DND-41 (cell line): Measurements from ENCODE around the gene WDR46.
"Not testable (repeated sequence)": the region's sequence is repeated elsewhere in the genome, so short reads cannot be mapped to it uniquely, and the experiment has no call there.

Experiments used
- ATAC-seq: fragments of 200-7000 bp; cut with Tn5 transposase; 3 replicates; pipeline ENCODE4 v1.9.1; 2021; ENCODE audit warnings: low read depth; ENCODE audit not compliant: insufficient read depth
- DNase-seq: peaks from one replicate; pipeline ENCODE4 v3.0.0-alpha.2; 2020
- H2AFZ ChIP-seq: 2 replicates; pipeline ENCODE4 v1.6.0; 2012; ENCODE audit warnings: low read depth, low read length
- H3K27ac ChIP-seq: 2 replicates; pipeline ENCODE4 v1.5.1; 2012; ENCODE audit warnings: low read length, inconsistent platforms
- H3K27me3 ChIP-seq: fragments of 200-600 bp; sonication (generic); 2 replicates; pipeline ENCODE4 v1.6.0; 2012; ENCODE audit warnings: low read length, mild to moderate bottlenecking, inconsistent platforms; ENCODE audit not compliant: insufficient read depth, poor library complexity
- H3K36me3 ChIP-seq: 2 replicates; pipeline ENCODE4 v1.5.1; 2012; ENCODE audit warnings: low read length, inconsistent platforms; ENCODE audit not compliant: insufficient read depth
- H3K4me1 ChIP-seq: 2 replicates; pipeline ENCODE4 v1.5.1; 2012; ENCODE audit warnings: mild to moderate bottlenecking, low read length; ENCODE audit not compliant: insufficient read depth
- H3K4me2 ChIP-seq: 2 replicates; pipeline ENCODE4 v1.6.0; 2012; ENCODE audit warnings: mild to moderate bottlenecking, moderate library complexity, low read length, inconsistent platforms; ENCODE audit not compliant: insufficient read depth
- H3K4me3 ChIP-seq, 2 experiments: fragments of 200-600 bp in 1 of 2; shearing (Covaris generic) in 1 of 2; 2 replicates each; pipeline ENCODE4 v1.5.1; 2012 to 2016; ENCODE audit warnings: inconsistent platforms in 2 of 2, low read length in 2 of 2, mild to moderate bottlenecking in 2 of 2, low read depth in 1 of 2, moderate library complexity in 1 of 2
- H3K79me2 ChIP-seq: 2 replicates; pipeline ENCODE4 v1.6.0; 2012; ENCODE audit warnings: low read length, inconsistent platforms; ENCODE audit not compliant: insufficient read depth
- H3K9ac ChIP-seq: 2 replicates; pipeline ENCODE4 v1.6.0; 2012; ENCODE audit warnings: low read depth, mild to moderate bottlenecking, inconsistent platforms, low read length, moderate library complexity
- H3K9me3 ChIP-seq: 2 replicates; pipeline ENCODE4 v1.5.1; 2012; ENCODE audit warnings: low read length, moderate library complexity, mild to moderate bottlenecking, inconsistent platforms; ENCODE audit not compliant: insufficient read depth, severe bottlenecking
- H4K20me1 ChIP-seq: 2 replicates; pipeline ENCODE4 v1.6.0; 2012; ENCODE audit warnings: low read length; ENCODE audit not compliant: insufficient read depth
- CTCF ChIP-seq: IDR thresholded peaks from 2 replicates; pipeline ENCODE4 v1.5.1; 2012; ENCODE audit warnings: borderline replicate concordance, low read length, moderate library complexity, mild to moderate bottlenecking; ENCODE audit not compliant: poor library complexity, severe bottlenecking; ENCODE audit errors: extremely low read depth
- EZH2 ChIP-seq: IDR thresholded peaks from 3 replicates; pipeline ENCODE4 v1.6.1; 2012; ENCODE audit warnings: borderline replicate concordance, low read depth, mild to moderate bottlenecking, moderate library complexity, low read length, inconsistent platforms; ENCODE audit not compliant: severe bottlenecking

WDR46 gene

GRCh38 chr6:33271117-33271467 lies 17.9 kb downstream of the WDR46 start:
- Histone ChIP-seq H3K79me2 (peaks cover 72% of the 10 kb centered on the region), H2AFZ (peak overlapping the region; percentile 82), H3K9ac (peak overlapping the region; percentile 85), H4K20me1 (peaks cover 35% of the 10 kb centered on the region), H3K27me3 (no peaks in the 10 kb centered on the region), H3K36me3 (peaks cover 82% of the 10 kb centered on the region), H3K4me3 (peak overlapping the region; percentile 53 to 61), H3K27ac (peak overlapping the region; percentile 97), H3K4me1 (peaks cover 61% of the 10 kb centered on the region), H3K9me3 (no peaks in the 10 kb centered on the region), H3K4me2 (peak overlapping the region; percentile 79)
- no peak for DNase-seq
- peak; percentile 11; the same call in 1 of the 3 replicates for ATAC-seq
- TF ChIP-seq EZH2 (no peak), CTCF (peak; percentile 13)

- H3K27ac ChIP-seq: no peak overlapping the region
- no peak overlapping the region for H3K9ac ChIP-seq
- H3K4me1 ChIP-seq: 0 out of 2 replicates have a peak, but pooled peaks cover 4% of the 10 kb centered on the region
- H3K9me3 ChIP-seq: no peaks in the 10 kb centered on the region
- H3K27me3 ChIP-seq: no peaks in the 10 kb centered on the region
- H4K20me1 ChIP-seq: no peaks in the 10 kb centered on the region
- DNase-seq: no peak
- H3K36me3 ChIP-seq: peaks cover 85% of the 10 kb centered on the region
- no peak overlapping the region for H3K4me2 ChIP-seq
- no peak for ATAC-seq
- TF ChIP-seq EZH2 (no peak), CTCF (no peak)
- no peak overlapping the region for H2AFZ ChIP-seq
- H3K4me3 ChIP-seq: no peak overlapping the region
- peaks cover 7% of the 10 kb centered on the region for H3K79me2 ChIP-seq
Observed at GRCh38 chr6:33264015-33264414, 25.0 kb downstream of the WDR46 start.

- H3K4me2 ChIP-seq: not testable (repeated sequence)
- H3K36me3 ChIP-seq: peaks cover 81% of the 10 kb centered on the region
Observed at GRCh38 chr6:33262490-33262889, 26.5 kb downstream of the WDR46 start.

GRCh38 chr6:33259032-33259431 lies 30.0 kb downstream of the WDR46 start:
- no peaks in the 10 kb centered on the region for H3K79me2 ChIP-seq
- DNase-seq: no peak
- no peak for ATAC-seq
- no peak overlapping the region for H3K9ac ChIP-seq
- no peak for TF ChIP-seq EZH2
- TF ChIP-seq CTCF: no peak
- no peak overlapping the region for H3K27ac ChIP-seq
- no peaks in the 10 kb centered on the region for H3K27me3 ChIP-seq
- peaks cover 55% of the 10 kb centered on the region for H3K36me3 ChIP-seq
- no peak overlapping the region for H3K4me2 ChIP-seq
- H4K20me1 ChIP-seq: no peaks in the 10 kb centered on the region
- H3K9me3 ChIP-seq: no peaks in the 10 kb centered on the region
- no peaks in the 10 kb centered on the region for H3K4me1 ChIP-seq
- H3K4me3 ChIP-seq: no peak overlapping the region
- no peak overlapping the region for H2AFZ ChIP-seq

More at GRCh38 chr6:33262490-33262889, 26.5 kb downstream of the WDR46 start:
- not testable (repeated sequence) for H2AFZ ChIP-seq, H3K4me3 ChIP-seq, ATAC-seq, H4K20me1 ChIP-seq, DNase-seq, H3K27ac ChIP-seq, H3K9ac ChIP-seq, H3K4me1 ChIP-seq, H3K79me2 ChIP-seq, H3K9me3 ChIP-seq, H3K27me3 ChIP-seq
